Erythroblast (primary cell): ENCODE data around the gene KIR2DL1.
"Not testable (repeated sequence)": the region's sequence is repeated elsewhere in the genome, so short reads cannot be mapped to it uniquely, and the experiment has no call there.

Experiments used
- DNase-seq, 2 experiments: peaks; one replicate each; lab custom pipeline; 2025; lab: John Stamatoyannopoulos, UW
- GATA1 ChIP-seq: IDR thresholded peaks from 2 replicates; pipeline ENCODE4 v1.6.1; 2011; ENCODE audit warnings: low read depth, mild to moderate bottlenecking, control low read depth, low read length, moderate library complexity
- POLR2A ChIP-seq: IDR thresholded peaks from 2 replicates; pipeline ENCODE4 v1.6.1; 2011; ENCODE audit warnings: mild to moderate bottlenecking, low read length

The KIR2DL1 gene

DNA sequence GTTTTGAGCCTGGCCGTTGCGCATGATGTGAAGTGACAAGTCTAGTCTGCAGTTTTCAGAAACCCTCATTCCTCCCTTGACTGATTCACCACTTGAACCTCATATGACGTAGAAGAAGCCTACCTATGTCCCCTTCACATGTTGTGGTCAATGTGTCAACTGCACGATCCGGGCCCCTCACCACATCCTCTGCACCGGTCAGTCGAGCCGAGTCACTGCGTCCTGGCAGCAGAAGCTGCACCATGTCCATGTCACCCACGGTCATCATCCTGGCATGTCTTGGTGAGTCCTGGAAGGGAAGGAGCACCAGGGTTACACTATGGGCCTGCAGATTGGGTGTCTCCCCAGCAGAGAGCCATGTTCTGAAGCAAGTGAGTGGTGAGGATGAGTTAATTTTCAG, 33.8 kb downstream of the KIR2DL1 start, which contains the start of gene KIR2DL4:
KIR2DL4 (plus strand) TSS at position 201 of the 400 bp plus-strand sequence; CDS start at position 243, 42 bp downstream.
- no peak for TF ChIP-seq POLR2A
- no peak for TF ChIP-seq GATA1
- no peak for DNase-seq

DNA sequence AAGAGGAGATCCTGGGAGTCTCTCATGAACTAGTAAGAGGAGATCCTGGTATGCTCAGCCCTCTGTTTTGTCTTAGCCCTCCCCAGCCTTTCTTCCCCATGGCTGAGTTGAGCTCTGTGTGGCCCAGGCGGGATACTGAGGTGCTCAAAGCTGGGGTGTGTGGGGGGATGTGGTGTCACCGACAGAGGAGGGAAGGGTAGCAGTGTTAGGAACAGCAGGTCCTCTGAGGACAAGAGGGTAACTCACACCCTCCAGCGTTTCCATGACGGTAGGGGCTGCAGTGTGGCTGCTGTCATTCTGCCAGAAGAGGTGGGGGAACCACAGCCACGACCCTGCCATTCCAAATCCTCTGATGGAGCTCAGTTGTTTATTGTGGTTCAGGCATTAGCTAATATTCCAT, 34.5 kb downstream of the KIR2DL1 start:
- DNase-seq: no peak
- TF ChIP-seq GATA1 (no peak), POLR2A (no peak)

DNA sequence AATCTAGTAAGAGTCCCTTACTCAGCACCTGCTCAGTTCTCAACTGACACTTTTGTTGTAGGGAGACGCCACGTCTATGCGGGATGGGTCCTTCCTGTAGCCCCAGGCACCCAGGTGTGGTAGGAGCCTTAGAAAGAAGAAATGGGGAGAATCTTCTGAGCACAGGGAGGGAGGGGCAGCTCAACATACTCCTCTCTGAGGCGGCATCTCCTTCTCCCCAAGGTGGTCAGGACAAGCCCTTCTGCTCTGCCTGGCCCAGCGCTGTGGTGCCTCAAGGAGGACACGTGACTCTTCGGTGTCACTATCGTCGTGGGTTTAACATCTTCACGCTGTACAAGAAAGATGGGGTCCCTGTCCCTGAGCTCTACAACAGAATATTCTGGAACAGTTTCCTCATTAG, 35.0 kb downstream of the KIR2DL1 start:
- no peak for TF ChIP-seq POLR2A
- TF ChIP-seq GATA1: no peak
- DNase-seq: no peak

DNA sequence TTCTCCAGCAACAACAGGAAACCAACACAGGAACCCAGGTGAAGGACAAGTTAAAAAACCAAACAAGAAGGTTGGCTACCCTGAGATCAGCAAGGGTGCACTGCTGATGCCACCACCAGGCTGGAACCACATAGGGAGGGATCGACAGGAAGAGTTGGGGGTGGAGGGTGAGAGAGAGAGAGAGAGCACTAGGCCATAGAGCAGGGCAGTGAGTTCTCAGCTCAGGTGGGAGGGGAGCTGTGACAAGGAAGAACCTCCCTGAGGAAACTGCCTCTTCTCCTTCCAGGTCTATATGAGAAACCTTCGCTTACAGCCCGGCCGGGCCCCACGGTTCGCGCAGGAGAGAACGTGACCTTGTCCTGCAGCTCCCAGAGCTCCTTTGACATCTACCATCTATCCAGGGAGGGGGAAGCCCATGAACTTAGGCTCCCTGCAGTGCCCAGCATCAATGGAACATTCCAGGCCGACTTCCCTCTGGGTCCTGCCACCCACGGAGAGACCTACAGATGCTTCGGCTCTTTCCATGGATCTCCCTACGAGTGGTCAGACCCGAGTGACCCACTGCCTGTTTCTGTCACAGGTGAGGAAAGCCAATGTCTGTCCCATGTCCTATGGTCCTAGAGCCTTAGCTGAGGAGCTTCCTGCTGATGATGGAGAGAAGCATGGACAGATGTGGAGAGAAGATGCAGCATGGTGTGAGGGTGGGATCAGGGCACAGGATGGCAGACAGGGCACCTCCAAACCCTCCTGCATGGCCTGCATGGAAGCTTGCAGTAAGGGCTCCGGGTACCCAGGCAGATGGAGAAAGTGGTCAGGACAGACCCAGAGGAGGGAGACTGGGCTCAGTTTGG, 36.3 kb downstream of the KIR2DL1 start:
- DNase-seq: no peak
- TF ChIP-seq POLR2A (no peak), GATA1 (no peak)

DNA sequence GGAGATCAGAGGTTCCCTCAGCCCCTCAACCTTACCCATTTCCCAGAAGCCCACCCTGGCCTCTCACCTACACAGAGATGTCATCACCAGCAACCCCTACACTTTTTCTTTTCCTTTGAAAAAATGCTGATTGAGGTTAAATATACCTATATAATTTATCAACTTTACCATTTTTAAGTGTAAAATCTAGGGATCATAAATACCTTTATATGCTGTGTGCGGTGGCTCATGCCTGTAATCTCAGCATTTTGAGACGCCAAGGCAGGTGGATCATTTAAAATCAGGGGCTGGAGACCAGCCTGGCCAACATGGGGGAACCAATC, 36.9 kb downstream of the KIR2DL1 start:
- TF ChIP-seq POLR2A (no peak), GATA1 (no peak)
- no peak for DNase-seq

DNA sequence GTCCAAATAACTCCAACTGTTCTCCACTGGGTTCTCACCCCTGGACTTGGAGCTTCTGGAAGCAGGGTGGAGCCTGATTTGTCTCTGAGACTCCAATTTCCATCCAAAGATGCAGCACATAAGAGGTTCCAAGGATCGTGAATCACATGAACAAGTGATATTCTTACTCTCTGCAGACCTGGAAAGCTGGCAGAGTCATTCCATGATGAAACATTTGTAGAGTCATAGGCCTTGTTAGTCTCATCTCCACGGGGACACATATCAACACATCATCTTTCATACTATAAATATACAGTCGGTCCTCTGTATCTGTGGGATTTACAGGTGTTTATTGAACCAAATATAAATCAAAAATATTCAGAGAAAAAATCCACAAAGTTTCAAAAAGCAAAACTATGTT, 45.0 kb downstream of the KIR2DL1 start:
- DNase-seq: not testable (repeated sequence)

DNA sequence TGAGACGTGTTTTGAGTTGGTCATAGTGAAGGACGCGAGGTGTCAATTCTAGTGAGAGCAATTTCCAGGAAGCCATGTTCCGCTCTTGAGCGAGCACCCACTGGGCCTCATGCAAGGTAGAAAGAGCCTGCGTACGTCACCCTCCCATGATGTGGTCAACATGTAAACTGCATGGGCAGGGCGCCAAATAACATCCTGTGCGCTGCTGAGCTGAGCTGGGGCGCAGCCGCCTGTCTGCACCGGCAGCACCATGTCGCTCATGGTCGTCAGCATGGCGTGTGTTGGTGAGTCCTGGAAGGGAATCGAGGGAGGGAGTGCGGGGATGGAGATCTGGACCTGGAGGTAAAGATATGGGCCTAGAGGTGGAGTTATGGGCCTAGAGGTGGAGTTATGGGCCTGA, 46.7 kb downstream of the KIR2DL1 start, which contains the start of gene KIR3DL1:
KIR3DL1 (plus strand) TSS at position 218 of the 400 bp plus-strand sequence.
- not testable (repeated sequence) for DNase-seq

DNA sequence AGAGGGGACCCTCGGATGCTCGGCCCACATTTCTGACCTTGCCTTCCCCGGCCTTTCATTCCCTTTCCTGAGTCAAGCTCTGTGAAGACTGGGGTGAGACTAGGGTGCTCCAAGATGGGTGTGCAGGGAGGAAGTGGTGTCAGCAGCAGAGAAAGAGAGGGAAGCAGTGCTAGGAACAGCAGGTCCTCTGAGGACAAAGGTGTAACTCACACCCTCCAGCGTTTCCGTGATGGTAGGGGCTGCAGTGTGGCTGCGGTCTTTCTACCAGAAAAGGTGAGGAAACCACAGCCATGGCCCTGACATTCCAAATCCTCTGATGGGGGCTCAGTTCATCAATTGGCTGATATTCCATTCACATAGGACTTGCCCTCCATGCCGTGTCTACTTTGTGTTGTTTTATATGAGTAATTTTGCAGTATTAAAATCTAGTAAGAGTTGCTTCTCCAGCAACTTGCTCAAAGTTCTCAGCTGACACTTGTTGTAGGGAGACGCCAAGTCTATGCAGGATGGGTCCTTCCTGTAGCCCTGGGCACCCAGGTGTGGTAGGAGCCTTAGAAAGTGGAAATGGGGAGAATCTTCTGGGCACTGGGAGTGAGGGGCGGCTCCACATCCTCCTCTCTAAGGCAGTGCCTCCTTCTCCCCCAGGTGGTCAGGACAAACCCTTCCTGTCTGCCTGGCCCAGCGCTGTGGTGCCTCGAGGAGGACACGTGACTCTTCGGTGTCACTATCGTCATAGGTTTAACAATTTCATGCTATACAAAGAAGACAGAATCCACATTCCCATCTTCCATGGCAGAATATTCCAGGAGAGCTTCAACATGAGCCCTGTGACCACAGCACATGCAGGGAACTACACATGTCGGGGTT, 48.3 kb downstream of the KIR2DL1 start:
- DNase-seq: no peak
- TF ChIP-seq POLR2A (no peak), GATA1 (no peak)

DNA sequence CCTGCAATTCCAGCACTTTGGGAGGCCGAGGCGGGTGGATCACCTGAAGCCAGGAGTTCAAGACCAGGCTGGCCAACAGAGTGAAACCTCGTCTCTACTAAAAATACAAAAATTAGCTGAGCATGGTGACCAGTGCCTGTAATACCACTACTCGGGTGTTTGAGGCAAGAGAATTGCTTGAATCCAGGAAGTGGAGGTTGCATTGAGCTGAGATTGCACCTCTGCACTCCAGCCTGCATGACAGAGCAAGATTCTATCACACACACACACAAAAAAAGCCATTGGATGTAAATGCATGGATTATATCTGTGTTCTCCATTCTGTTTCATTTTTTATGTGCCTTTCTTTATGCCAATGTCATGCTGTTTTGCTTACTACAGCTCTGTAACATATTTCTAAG, 54.8 kb downstream of the KIR2DL1 start:
- DNase-seq: not testable (repeated sequence)

DNA sequence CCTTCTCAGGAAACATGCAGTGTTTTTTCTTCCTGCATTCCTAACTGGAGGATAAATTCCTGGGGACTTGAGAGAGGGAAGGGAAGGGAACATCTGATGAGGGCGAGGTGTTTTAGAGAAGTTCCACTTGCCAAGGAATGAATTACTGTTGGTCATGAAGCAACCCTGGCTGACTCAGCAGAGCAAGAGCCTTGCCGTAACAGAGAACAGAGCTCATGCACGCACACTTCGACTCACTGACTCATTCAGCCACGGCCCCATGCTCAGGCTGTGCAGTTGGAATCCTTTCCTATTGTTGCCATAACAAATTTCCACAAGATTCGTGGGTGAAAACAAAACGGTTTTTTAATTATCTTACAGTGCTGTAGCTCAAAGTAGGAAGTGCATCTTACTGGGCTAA, 55.7 kb downstream of the KIR2DL1 start:
- DNase-seq: not testable (repeated sequence)

DNA sequence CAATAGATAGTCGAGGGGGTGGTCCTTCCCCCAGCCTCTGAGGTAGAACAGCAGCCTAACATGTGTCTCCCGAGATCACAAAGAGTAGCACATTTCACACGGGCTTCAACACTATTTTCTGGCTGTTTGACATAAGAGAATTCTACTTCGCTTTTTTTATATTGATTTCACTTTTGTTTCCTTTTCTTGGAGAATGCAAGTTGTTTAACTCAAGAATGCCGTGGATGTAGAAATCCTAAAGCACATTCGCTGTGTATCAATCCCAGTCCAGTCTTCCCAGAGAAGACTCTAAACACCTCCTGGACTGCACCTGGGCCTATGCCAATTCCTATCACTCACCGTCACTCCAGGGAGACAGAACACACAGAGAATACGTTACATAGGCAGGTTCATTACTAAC, 58.5 kb downstream of the KIR2DL1 start:
- DNase-seq: not testable (repeated sequence)

DNA sequence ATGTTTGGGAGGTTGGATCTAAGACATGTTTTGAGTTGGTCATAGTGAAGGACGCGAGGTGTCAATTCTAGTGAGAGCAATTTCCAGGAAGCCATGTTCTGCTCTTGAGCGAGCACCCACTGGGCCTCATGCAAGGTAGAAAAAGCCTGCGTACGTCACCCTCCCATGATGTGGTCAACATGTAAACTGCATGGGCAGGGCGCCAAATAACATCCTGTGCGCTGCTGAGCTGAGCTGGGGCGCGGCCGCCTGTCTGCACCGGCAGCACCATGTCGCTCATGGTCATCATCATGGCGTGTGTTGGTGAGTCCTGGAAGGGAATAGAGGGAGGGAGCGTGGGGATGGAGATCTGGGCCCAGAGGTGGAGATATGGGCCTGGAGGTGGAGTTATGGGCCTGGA, 62.9 kb downstream of the KIR2DL1 start, which contains the start of gene KIR2DS4:
KIR2DS4 (plus strand) TSS at position 181 of the 400 bp plus-strand sequence.
- not testable (repeated sequence) for DNase-seq
